PC-9 (cell line): ENCODE results near the gene MTREX. TPM values are rescaled to one million over a fixed set of nuclear protein-coding genes. Genes with fewer than 3 reads are reported as not detected.

ENCODE experiments used
- Bru-seq: library from RNA; stranded (reverse); fragments of 400-500 nt; gene quantifications from one replicate; lab custom pipeline; 2021; lab: Mats Ljungman, UMichigan
- BruChase-seq, 2 experiments: library from RNA; stranded (reverse); fragments of 400-500 nt; gene quantifications; one replicate each; lab custom pipeline; 2021; lab: Mats Ljungman, UMichigan
- BruUV-seq: library from RNA; stranded (reverse); fragments of 400-500 nt; replicated peaks from 2 replicates; lab custom pipeline; 2021; lab: Mats Ljungman, UMichigan
- CTCF ChIA-PET: fragments of 300-600 bp; sonication (Branson Sonifier 250); formaldehyde crosslinking; loops from one replicate; lab custom pipeline; 2022; ENCODE audit warnings: antibody characterized with exemption; lab: Charles Lee
- POLR2A ChIA-PET: fragments of 300-600 bp; sonication (Branson Sonifier 250); formaldehyde crosslinking; loops from one replicate; lab custom pipeline; 2022; ENCODE audit warnings: antibody characterized with exemption; ENCODE audit not compliant: unreplicated experiment; lab: Charles Lee
- DNase-seq, 2 experiments: peaks; one replicate each; pipeline versions ENCODE4 v3.0.0 to v3.0.0-alpha.2; 2015 to 2022; ENCODE audit warnings: mixed read lengths in 1 of 2
- H2AFZ ChIP-seq: fragments of 200-600 bp; sonication (generic); 2 replicates; pipeline ENCODE4 v1.8.1; 2017; ENCODE audit warnings: antibody characterized with exemption
- H3F3A ChIP-seq: fragments of 200-600 bp; sonication (generic); 2 replicates; pipeline ENCODE4 v1.8.1; 2017; ENCODE audit warnings: antibody characterized with exemption, mild to moderate bottlenecking, low read depth; ENCODE audit not compliant: insufficient read depth
- H3K27ac ChIP-seq: fragments of 200-600 bp; sonication (generic); 2 replicates; pipeline ENCODE4 v1.6.1; 2016; ENCODE audit warnings: mixed run types
- H3K27me3 ChIP-seq: fragments of 200-600 bp; sonication (generic); 2 replicates; pipeline ENCODE4 v1.6.1; 2016; ENCODE audit warnings: low read depth, mixed run types; ENCODE audit not compliant: insufficient read depth
- H3K36me3 ChIP-seq: fragments of 200-600 bp; sonication (generic); 2 replicates; pipeline ENCODE4 v1.6.1; 2016; ENCODE audit warnings: low read depth, mixed run types
- H3K4me1 ChIP-seq: fragments of 200-600 bp; sonication (generic); replicated peaks from 2 replicates; pipeline ENCODE4 v1.6.1; 2016; ENCODE audit warnings: mixed run types; ENCODE audit not compliant: insufficient read depth
- H3K4me2 ChIP-seq: fragments of 200-600 bp; sonication (generic); 2 replicates; pipeline ENCODE4 v1.6.1; 2017; ENCODE audit warnings: mixed run types
- H3K4me3 ChIP-seq: fragments of 200-600 bp; sonication (generic); 2 replicates; pipeline ENCODE4 v1.6.1; 2016; ENCODE audit warnings: mixed run types
- H3K79me2 ChIP-seq: fragments of 200-600 bp; sonication (generic); 2 replicates; pipeline ENCODE4 v1.6.1; 2017; ENCODE audit warnings: low read depth, mixed run types
- H3K9me2 ChIP-seq: fragments of 200-600 bp; sonication (generic); 2 replicates; pipeline ENCODE4 v1.8.1; 2017; ENCODE audit warnings: mild to moderate bottlenecking; ENCODE audit not compliant: insufficient read depth
- H3K9me3 ChIP-seq: fragments of 200-600 bp; sonication (generic); 2 replicates; pipeline ENCODE4 v1.8.1; 2016; ENCODE audit warnings: low read depth; ENCODE audit not compliant: insufficient read depth
- H4K20me1 ChIP-seq: fragments of 200-600 bp; sonication (generic); 2 replicates; pipeline ENCODE4 v1.8.1; 2017; ENCODE audit not compliant: insufficient read depth
- CTCF ChIP-seq: fragments of 200-600 bp; sonication (generic); conservative IDR thresholded peaks from 2 replicates; pipeline ENCODE4 v1.6.1; 2017; ENCODE audit warnings: mixed run types, antibody characterized with exemption, mild to moderate bottlenecking, moderate library complexity
- EZH2 ChIP-seq: fragments of 200-600 bp; sonication (generic); IDR thresholded peaks from 2 replicates; pipeline ENCODE4 v1.8.0; 2017; ENCODE audit warnings: antibody characterized with exemption, low read depth
- intact Hi-C: fragments of 100-400 bp; cut with micrococcal nuclease; formaldehyde crosslinking; loops from one replicate; pipeline ENCODE4 v1.10.0; 2022; ENCODE audit not compliant: unreplicated experiment
- long read RNA-seq: library from polyadenylated mRNA; stranded (forward); transcript quantifications from one replicate; pipeline ENCODE4 v2.0.0, GENCODE V29; 2022
- total RNA-seq: library from RNA; stranded (reverse); gene quantifications from 2 replicates; pipeline ENCODE4 v1.2.3, GENCODE V29; 2021

Gene MTREX
- 51.7 and 56.7 TPM in 2 replicates for total RNA-seq
- percentile 88 among the genes with signal in this experiment for Bru-seq, nascent RNA
- percentile 81 among the genes with signal in this experiment for BruChase-seq, experiment 1, labeled RNA remaining after a 2-hour chase
- BruChase-seq, experiment 2, labeled RNA remaining after a 6-hour chase = percentile 79 among the genes with signal in this experiment
- long read RNA-seq, full-length matches to known transcripts = 53 of 64 reads
- long read RNA-seq, partial matches to known transcripts = 6 of 64 reads
- long read RNA-seq, other reads (novel, unspliced or antisense) = 5 of 64 reads

GRCh38 chr5:55307383-55308253 lies at the start of gene MTREX, which contains the start of gene DHX29:
Gene MTREX, plus strand, starts transcription at chr5:55307989. Its CDS starts 25 bp downstream, at chr5:55308014.
Gene DHX29, minus strand, starts transcription at chr5:55307694. Its CDS starts 121 bp downstream, at chr5:55307573.
- DNase-seq = peak; percentile 82 to 88
- H3K27me3 ChIP-seq = no peaks in the 10 kb centered on the region
- H3K4me2 ChIP-seq = peak within 1 kb of the TSS; percentile 82
- TF ChIP-seq CTCF (no peak), EZH2 (no peak)
- H3K27ac ChIP-seq = peak within 1 kb of the TSS; percentile 85
- peaks cover 40% of the 10 kb centered on the region for H3K4me1 ChIP-seq
- intact Hi-C loops = loop anchor here (2.0 kb wide), 2 partner anchors 75 to 135 kb away; partner anchors contain the start of genes CCNO and CDC20B
- ChIA-PET POLR2A (interaction anchor here (0.6 to 0.7 kb wide), 5 partner anchors 293 to 1602 kb away, joined by 3 to 6 read pairs (median 4); no protein-coding TSS in a partner anchor), CTCF (interaction anchor here (0.7 to 1.2 kb wide), 5 partner anchors 18 to 135 kb away, joined by 3 to 8 read pairs (median 3); partner anchors contain the start of gene CCNO)
- no peaks in the 10 kb centered on the region for H3K36me3 ChIP-seq
- H4K20me1 ChIP-seq = no peaks in the 10 kb centered on the region; the same call in none of the 2 replicates
- no TSS peak for BruUV-seq
- H3K4me3 ChIP-seq = peak within 1 kb of the TSS; percentile 96
- H3K79me2 ChIP-seq = peaks cover 89% of the 10 kb centered on the region
- no peaks in the 10 kb centered on the region for H3K9me2 ChIP-seq
- H2AFZ ChIP-seq = peak within 1 kb of the TSS; percentile 92
- H3F3A ChIP-seq = peaks cover 16% of the 10 kb centered on the region; the same call in 1 of the 2 replicates
- no peaks in the 10 kb centered on the region for H3K9me3 ChIP-seq

- H3K4me3 ChIP-seq = no peak overlapping the region
- H3K9me3 ChIP-seq = no peaks in the 10 kb centered on the region
- CTCF ChIA-PET = no interaction called here
- no peaks in the 10 kb centered on the region for H3K36me3 ChIP-seq
- H2AFZ ChIP-seq = no peak overlapping the region
- no TSS peak for BruUV-seq
- no peaks in the 10 kb centered on the region for H3K79me2 ChIP-seq
- no peaks in the 10 kb centered on the region for H3K27me3 ChIP-seq
- no peak for TF ChIP-seq EZH2
- H3F3A ChIP-seq = no peaks in the 10 kb centered on the region
- POLR2A ChIA-PET = no interaction called here
- no peaks in the 10 kb centered on the region for H3K4me1 ChIP-seq
- intact Hi-C loops = no loop called here
- no peaks in the 10 kb centered on the region for H4K20me1 ChIP-seq
- no peak overlapping the region for H3K4me2 ChIP-seq
- no peak for DNase-seq
- no peak overlapping the region for H3K27ac ChIP-seq
- no peaks in the 10 kb centered on the region for H3K9me2 ChIP-seq
Observed at GRCh38 chr5:55258339-55258738, 49.5 kb upstream of the MTREX start.

GRCh38 chr5:55276771-55277170 lies 31.0 kb upstream of the MTREX start:
- intact Hi-C loops = no loop called here
- TF ChIP-seq CTCF (no peak), EZH2 (no peak)
- ChIA-PET POLR2A (no interaction called here), CTCF (no interaction called here)
- 0 out of 2 replicates have a peak, but pooled peaks cover 3% of the 10 kb centered on the region for H4K20me1 ChIP-seq
- H3K9me3 ChIP-seq = no peaks in the 10 kb centered on the region
- H3K27ac ChIP-seq = no peak overlapping the region
- H3K9me2 ChIP-seq = no peaks in the 10 kb centered on the region
- no peaks in the 10 kb centered on the region for H3K4me1 ChIP-seq
- H3F3A ChIP-seq = no peaks in the 10 kb centered on the region
- no peak overlapping the region for H3K4me2 ChIP-seq
- no peaks in the 10 kb centered on the region for H3K79me2 ChIP-seq
- no peak overlapping the region for H2AFZ ChIP-seq
- DNase-seq = no peak
- no peak overlapping the region for H3K4me3 ChIP-seq
- no peaks in the 10 kb centered on the region for H3K27me3 ChIP-seq
- H3K36me3 ChIP-seq = peaks cover 14% of the 10 kb centered on the region; the same call in 1 of the 2 replicates
- BruUV-seq = no TSS peak
